GM19351 (cell line): ENCODE measurements around the gene TUBD1.
"Not testable (repeated sequence)": the region's sequence is repeated elsewhere in the genome, so short reads cannot be mapped to it uniquely, and the experiment has no call there.

Experiments
- ATAC-seq: cut with Tn5 transposase; IDR thresholded peaks from one replicate; pipeline ENCODE4 v1.9.1; 2021; ENCODE audit warnings: mild to moderate bottlenecking, moderate library complexity; ENCODE audit not compliant: unreplicated experiment

The TUBD1 gene

DNA sequence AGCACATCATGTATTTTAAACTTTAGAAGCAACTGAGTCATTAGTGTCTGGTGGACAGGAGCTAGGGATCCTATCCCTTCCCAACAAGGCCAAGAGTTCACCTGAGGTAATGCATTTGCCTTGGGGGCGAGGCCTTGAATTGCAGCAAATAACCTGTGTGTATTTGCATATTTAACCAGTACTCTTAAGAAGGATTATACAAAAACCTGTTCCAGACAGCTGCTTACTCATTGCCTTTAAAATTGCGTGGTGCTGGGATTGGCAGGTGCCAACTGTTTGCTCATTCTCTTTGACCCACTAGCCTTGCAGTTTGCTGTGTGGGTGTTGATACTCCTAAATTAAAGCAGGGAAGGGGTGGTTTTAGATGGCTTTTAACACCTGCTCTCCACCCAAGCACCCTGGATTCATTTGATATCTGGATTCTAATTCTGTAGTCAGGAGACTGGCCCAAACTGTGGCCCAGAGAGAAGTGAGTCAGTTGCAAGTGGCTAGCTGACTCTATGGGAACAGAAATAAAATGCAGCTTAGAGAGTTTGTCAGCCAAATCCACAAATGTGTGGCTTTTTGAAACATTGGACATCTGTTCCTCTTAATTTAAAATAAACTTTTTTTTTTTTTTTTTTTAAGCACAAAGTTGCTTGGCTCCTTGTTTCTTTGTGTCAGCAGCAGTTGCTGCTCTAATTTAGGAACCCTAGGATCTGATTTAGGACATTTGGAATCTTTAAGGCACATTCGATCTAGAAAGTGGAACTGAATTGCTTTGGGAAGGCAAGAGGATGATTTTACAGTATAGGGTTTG lies 46.9 kb downstream of the TUBD1 start:
- ATAC-seq, result no peak

DNA sequence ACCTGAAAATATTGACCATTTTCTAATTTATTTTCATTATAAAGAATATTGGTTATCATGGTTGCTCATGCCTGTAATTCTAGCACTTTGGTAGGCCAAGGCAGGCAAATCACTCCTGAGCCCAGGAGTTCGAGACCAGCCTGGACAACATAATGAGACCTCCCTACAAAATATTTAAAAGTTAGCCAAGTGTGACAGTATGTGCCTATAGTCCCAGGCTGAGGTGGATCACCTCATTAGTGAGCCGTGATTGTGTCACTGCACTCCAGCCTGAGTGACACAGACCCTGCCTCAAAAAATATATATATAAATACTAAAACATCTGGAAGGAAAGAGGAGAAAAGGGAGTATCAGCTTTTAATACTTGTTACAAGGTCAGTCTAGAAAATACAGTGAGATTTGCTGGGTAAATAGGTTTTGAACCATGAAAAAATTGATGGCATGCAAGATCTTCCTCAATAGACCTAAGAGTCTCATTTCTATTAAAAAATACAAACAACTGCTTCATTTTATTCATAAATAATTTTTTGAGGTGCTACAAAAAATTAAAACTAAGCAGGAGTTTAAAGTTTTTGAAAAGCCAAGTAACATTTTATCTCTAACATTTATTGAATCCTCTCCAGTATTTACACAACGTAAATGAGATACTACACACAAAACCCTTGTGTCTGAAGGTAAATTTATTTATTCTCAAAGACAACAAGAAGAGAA lies 47.7 kb downstream of the TUBD1 start:
- no peak for ATAC-seq

DNA sequence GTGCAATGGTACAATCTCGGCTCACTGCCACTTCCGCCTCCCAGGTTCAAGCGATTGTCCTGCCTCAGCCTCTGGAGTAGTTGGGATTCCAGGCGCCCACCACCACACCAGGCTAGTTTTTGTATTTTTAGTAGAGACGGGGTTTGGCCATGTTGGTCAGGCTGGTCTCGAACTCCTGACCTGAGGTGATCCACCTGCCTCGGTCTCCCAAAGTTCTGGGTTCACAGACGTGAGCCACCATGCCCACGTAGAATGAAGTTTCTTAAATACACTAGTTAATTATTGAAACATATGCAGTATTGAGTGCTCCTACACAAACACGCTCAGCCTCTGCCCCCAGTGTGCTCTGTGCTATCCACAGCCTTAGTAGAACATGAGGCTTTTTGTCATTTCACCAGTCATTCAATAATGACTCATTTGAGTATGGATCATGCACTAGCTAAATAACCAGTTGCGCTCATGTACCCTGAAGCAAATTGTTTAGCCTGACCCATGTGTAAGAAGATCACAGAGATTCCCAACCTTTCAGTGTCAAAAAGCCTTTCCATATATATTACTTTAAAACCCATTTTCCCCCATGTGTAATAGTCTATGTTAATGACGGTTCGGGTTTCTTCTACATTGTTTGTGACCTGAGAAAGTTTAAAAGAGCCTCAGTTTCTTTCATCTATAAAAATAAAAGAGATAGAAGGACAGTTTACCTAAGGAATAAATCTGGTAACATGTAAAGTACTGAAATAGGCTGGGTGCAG lies 49.7 kb downstream of the TUBD1 start:
- peak; percentile 35 for ATAC-seq

DNA sequence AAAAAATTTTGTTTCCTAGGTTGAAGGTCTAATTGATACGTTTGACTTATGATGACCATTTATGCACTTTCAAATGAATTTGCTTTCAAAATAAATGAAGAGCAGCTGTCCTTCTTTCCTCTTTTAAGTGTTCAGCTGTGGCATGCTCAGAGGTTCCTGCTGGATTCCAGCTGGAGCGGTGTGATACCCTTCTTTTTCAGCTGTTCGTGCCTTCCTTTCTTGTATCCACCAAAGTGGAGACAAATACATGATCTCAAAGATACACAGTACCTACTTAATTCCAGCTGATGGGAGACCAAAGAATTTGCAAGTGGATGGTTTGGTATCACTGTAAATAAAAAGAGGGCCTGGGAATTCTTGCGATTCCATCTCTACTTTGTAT lies 50.9 kb downstream of the TUBD1 start:
- ATAC-seq, result not testable (repeated sequence)

DNA sequence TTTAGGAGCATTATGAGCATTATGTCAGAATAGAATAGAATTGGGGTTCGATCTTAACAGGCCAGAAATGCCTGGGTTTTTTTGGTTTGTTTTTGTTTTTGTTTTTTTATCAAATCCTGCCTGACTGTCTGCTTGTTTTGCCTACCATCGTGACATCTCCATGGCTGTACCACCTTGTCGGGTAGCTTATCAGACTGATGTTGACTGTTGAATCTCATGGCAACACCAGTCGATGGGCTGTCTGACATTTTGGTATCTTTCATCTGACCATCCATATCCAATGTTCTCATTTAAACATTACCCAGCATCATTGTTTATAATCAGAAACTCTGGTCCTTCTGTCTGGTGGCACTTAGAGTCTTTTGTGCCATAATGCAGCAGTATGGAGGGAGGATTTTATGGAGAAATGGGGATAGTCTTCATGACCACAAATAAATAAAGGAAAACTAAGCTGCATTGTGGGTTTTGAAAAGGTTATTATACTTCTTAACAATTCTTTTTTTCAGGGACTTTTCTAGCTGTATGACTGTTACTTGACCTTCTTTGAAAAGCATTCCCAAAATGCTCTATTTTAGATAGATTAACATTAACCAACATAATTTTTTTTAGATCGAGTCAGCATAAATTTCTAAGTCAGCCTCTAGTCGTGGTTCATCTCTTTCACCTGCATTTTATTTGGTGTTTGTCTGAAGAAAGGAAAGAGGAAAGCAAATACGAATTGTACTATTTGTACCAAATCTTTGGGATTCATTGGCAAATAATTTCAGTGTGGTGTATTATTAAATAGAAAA lies 51.5 kb downstream of the TUBD1 start:
- ATAC-seq, result not testable (repeated sequence)

DNA sequence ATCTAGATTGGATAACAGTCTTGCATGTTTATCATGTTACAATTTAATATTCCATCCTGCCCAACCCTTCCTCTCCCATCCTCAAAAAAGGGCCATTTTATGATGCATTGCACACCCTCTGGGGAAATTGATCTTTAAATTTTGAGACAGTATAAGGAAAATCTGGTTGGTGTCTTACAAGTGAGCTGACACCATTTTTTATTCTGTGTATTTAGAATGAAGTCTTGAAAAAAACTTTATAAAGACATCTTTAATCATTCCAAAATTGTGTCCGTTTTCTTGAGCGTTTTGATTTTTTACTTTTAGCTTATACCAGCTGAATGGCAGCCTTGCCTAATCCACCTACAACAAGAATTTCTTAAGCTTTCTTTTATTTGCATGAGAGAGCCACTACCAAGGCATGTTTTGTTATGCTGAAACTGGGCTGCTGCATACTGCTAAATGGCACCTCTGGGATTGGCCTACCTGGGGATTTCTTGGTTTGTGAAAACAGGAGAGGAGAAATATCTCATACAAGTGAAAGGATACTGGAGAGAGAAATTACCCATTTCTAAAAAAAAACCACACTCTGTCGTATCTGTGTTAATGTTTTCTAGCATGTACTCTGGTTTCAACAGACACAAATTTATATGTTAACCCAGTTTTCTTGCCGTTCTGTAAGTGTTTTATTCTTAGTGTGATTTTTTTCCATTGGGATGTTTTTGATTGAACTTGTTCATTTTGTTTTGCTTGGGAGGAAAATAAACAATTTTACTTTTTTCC lies 52.2 kb downstream of the TUBD1 start:
- ATAC-seq, result no peak

DNA sequence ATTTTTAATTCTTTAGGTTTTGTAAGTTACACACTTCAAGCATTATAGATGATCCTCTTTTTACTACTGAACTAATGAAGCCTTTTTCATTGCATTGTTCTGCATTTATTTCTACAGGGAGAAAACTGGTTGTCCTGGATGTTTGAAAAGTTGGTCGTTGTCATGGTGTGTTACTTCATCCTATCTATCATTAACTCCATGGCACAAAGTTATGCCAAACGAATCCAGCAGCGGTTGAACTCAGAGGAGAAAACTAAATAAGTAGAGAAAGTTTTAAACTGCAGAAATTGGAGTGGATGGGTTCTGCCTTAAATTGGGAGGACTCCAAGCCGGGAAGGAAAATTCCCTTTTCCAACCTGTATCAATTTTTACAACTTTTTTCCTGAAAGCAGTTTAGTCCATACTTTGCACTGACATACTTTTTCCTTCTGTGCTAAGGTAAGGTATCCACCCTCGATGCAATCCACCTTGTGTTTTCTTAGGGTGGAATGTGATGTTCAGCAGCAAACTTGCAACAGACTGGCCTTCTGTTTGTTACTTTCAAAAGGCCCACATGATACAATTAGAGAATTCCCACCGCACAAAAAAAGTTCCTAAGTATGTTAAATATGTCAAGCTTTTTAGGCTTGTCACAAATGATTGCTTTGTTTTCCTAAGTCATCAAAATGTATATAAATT lies 53.0 kb downstream of the TUBD1 start:
- no peak for ATAC-seq

DNA sequence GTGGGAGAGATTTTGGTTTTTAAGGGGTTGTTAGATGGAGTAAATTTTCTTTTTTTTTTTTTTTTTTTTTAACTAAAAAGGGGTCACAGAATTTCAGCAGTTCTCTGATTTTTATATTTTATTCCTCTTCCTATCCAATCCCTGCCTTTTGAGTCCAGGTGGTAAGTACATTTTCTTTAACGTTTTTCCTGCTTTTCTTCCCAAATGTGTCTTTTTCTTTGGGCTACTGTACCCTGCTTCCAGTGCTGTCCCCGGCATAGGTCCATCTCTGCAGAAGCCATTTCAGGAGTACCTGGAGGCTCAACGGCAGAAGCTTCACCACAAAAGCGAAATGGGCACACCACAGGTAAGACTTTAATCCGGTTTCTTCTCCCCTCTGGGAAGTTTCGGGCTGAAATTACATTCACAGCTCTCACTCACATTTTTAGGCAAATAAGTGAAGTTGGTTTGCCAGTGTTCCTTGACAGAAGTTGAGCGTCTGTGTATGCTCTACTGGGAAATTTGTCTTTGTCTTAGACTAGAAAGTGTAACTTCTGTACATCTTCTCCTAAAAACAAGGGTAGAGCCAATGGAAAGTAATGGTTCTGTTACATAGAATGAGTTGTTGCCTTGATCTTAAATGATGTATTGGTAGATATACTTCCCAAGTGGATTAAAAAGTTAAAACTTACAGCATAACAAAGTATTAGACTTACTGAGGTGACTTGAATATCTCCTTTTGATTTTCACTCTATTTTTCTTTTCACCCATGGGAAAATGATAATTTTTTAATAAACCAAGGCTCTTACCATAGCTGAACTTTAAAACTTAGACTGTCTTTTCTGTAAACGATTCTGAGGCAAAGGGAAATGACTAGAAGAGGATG lies 54.5 kb downstream of the TUBD1 start:
- no peak for ATAC-seq

DNA sequence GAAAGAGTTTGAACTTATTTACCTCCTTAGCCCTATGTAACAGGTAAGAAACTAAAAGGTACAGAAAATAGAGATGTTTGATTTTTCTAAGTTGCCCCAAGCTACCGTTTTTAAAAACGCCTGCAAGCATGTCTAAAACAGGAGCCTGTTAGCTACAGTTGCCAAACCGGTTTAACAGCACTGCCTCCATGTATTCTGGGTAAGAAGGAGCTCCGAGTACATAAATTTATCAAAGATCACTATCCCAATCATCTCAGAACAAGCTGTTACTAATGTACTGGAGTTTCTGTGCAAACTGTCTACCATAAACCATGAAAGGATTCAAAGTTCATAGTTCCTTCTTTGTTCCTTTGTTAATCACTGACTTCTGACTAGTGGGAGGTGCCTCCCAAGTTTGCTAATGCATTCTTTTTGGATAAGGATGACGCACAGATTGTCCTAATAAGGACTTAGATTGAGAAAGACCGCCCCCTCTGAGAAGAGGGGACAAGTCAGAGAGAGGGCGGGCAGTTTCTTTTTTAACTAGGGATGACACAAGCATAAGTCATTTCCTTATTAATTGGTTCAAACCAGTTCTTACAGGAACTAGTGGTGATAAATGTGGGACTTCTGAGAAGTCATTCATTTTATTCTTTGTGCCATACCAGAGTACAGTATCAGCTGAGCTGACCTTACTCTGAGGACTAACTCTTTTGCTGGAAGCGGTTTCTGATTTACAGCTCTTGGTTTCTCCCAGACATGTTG lies 55.3 kb downstream of the TUBD1 start:
- ATAC-seq, result peak; percentile 83

DNA sequence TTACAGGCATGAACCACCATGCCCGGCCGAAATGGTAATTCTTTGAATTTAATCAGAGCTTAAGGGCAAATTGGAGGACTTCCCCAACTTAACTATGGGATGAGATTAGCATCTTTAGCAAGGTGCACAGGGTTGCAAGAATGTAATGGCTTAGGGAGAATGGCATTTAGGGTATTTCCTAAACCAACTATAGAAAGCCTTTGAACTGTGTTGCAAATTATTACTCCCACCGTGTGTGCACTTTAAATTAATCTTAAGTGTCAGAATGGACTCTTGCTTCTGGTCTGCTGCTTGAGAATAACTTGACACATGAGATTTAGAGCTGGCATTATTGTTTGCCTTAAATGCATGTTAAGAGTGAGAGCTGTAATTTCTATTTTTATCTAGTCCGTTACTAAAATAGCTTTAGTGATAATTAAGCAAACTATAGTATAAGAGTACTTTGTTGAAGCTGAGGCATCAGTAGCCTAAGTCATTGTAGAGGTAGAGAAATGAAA lies 59.8 kb downstream of the TUBD1 start:
- ATAC-seq, result no peak

DNA sequence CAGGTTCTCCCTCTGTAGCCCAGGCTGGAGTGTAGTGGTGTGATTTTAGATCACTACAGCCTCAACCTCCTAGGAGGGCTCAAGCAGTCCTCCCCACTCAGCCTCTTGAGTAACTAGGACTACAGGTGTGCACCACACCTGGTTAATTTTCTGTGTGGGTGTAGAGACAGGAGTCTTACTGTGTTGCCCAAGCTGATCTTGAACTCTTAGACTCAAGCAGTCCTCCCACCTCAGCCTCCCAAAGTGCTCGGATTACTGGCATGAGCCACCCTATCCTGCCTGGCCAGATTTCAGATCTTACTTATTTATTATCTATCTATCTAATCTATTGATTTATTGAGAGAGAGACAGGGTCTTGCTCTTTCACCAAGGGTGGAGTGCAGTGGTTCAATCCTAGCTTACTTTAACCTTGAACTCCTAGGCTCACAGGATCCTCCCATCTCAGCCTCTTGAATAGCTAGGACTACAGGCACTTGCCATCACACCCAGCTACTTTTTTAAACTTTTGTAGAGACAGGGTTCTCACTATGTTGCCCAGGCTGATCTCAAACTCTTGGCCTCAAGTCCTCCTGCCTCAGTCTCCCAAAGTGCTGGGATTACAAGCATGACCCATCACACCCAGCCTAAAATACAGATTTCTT lies 61.8 kb downstream of the TUBD1 start:
- ATAC-seq, result no peak

DNA sequence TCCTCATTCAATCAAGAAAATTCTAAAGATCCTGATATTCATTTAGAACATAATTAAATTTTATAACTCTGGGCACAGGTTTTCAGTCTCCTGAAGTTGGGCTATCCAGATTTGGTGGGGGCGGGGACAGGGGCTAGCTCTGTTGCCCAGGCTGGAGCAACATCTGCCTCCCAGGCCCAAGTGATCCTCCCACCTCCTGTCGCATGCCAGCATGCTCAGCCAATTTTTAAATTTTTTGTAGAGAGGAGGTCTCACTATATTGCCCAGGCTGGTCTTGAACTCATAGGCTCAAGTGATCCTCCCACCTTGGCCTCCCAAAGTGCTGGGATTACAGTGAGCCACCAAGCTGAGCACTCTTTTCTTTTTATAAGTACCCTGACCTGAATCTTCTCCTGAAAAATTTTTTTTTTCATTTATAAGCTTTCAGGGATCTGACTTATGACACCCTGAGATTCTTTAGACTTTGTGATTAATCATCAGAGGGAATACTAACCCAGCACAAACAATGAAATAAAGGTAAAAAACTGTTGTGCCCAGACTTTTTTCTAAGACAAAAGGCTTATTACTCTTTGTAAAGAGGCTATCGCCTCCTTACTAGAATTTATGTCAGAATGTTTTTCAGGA lies 62.6 kb downstream of the TUBD1 start:
- no peak for ATAC-seq

DNA sequence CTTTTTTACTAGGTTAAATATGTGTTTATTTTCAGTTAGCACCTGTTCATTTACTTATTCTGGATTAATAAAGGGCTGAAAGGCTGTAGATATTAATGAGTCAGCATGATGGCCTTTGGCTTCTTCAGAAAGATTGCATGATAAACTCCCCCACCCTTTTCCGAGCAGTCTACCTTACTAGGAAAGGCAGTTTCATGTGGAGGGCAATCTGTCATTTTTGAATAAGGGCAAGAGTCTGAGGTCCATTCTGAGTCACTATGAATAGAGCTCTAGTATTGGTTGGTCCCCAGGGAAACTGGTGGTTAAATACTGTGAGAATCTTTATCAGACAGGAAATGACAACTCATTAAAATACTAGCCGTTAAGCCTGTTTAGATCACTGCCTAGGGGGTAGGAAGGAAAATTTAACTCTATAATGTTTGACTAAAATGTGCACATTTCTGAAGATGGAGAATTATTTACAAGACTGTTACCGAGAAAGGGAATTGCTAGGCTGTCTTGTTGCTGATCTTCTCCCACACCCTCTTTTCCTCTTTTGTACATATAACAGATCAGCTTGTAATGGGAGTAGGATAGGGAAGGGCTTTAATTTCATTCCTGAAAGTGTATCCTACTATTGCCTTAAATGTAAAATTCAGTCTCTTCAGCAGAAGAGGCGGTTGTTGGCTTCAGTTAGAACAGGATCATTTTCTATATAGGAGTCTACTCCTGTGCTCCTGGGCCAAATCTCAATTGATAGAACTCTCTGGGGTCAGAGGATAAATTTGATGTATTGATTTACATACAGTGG lies 63.3 kb downstream of the TUBD1 start:
- peak; percentile 76 for ATAC-seq

DNA sequence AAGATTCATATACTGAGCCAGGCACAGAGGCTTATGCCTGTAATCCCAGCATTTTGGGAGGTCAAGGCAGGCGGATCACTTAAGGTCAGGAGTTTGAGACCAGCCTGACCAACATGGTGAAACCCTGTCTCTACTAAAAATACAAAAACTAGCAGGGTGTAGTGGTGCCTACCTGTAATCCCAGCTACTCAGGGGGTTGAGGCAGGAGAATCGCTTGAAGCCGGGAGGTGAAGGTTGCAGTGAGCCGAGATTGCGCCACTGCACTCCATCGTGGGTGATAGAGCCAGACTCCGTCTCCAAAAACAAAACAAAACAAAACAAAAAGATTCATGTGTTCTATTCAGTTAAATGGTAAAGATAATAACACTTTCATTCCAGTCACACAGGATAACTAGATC lies 63.9 kb downstream of the TUBD1 start:
- ATAC-seq, result not testable (repeated sequence)

DNA sequence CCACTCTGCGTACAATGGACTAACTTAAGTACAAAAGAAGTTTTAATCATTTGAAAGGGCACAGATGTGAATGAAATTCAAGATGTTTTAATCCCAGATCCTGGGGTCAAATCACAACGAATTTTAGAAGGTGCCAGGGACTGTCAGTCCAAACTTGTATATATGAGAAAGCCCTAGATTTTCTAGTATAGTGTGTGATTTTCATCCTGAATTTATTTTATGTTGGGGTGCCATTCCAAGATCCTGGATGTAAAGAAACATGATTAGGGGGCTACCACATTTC lies 64.3 kb downstream of the TUBD1 start:
- ATAC-seq, result no peak

DNA sequence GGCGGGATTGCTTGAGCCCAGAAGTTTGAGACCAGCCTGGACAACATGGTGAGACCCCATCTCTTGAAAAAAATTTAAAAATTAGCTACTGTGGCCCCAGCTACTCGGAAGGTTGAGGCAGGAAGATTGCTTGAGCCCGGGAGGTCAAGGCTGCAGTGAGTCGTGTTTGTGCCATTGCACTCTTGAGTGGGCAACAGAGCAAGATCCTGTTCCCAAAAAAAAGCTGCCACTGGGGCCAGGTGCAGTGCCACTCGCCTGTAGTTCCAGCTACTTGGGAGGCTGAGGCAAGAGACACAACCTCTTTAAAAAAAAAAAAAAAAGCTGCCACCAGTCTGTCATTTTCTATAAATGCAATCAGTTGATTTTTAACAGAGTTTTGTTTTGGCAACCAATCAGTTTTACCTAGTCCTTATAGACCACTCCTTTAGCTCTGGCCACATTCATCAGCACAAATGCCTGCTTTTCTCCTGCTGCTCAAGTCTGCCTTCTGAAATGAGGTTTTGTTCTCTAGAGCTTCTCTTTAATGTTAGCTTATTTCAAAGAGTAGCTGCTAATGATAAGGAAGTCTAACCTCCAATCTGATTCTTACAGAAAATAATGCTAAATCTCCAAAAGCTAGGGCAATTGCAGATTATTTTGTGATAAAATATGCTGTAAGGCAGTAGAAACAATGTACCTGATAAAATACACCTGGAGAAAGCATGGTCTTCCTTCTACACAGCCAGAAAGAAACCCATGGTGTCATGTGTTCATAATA lies 64.8 kb downstream of the TUBD1 start:
- ATAC-seq, result no peak
